MCF 10A (cell line): ENCODE measurements around the gene LRCH4. TPM values are rescaled to one million over a fixed set of nuclear protein-coding genes. Genes with fewer than 3 reads are reported as not detected.
"Not testable (repeated sequence)": the region's sequence is repeated elsewhere in the genome, so short reads cannot be mapped to it uniquely, and the experiment has no call there.

Experiments
- BruUV-seq: library from RNA; stranded (reverse); fragments of 400-500 nt; replicated peaks from 2 replicates; lab custom pipeline; 2021; lab: Mats Ljungman, UMichigan
- CTCF ChIA-PET: fragments of 300-600 bp; sonication (Branson Sonifier 250); formaldehyde crosslinking; extraction: SDS; loops from one replicate; lab custom pipeline; 2021; ENCODE audit warnings: antibody characterized with exemption, inconsistent platforms; lab: Yijun Ruan, JAX
- POLR2A ChIA-PET: fragments of 300-600, 350-650 bp; sonication (Branson Sonifier 250); formaldehyde crosslinking; extraction: SDS; loops from one replicate; lab custom pipeline; 2020; ENCODE audit warnings: antibody characterized with exemption, inconsistent platforms; lab: Yijun Ruan, JAX
- DNase-seq: peaks from one replicate; pipeline ENCODE4 v3.0.0-alpha.2; 2018; ENCODE audit not compliant: unreplicated experiment
- H3K27ac Mint-ChIP-seq: one replicate; pipeline ENCODE4 v1.8.0; 2022; ENCODE audit warnings: mild to moderate bottlenecking, low read depth, mixed read lengths; ENCODE audit not compliant: unreplicated experiment
- H3K27me3 Mint-ChIP-seq: one replicate; pipeline ENCODE4 v1.8.0; 2022; ENCODE audit warnings: mixed read lengths; ENCODE audit not compliant: insufficient read depth, unreplicated experiment
- H3K36me3 Mint-ChIP-seq: one replicate; pipeline ENCODE4 v1.8.0; 2022; ENCODE audit warnings: mild to moderate bottlenecking, moderate library complexity, mixed read lengths; ENCODE audit not compliant: insufficient read depth, unreplicated experiment
- H3K4me1 Mint-ChIP-seq: one replicate; pipeline ENCODE4 v1.8.0; 2022; ENCODE audit warnings: mixed read lengths; ENCODE audit not compliant: insufficient read depth, unreplicated experiment
- H3K4me3 Mint-ChIP-seq: one replicate; pipeline ENCODE4 v1.8.0; 2022; ENCODE audit warnings: mild to moderate bottlenecking, moderate library complexity, mixed read lengths; ENCODE audit not compliant: unreplicated experiment
- H3K9me3 Mint-ChIP-seq: one replicate; pipeline ENCODE4 v1.8.0; 2022; ENCODE audit warnings: mixed read lengths; ENCODE audit not compliant: unreplicated experiment
- intact Hi-C: fragments of 100-400 bp; cut with micrococcal nuclease; formaldehyde crosslinking; loops from 2 replicates; pipeline ENCODE4 v1.14.1; 2022
- total RNA-seq: library from RNA; stranded (reverse); gene quantifications from 2 replicates; pipeline ENCODE4 v1.2.3, GENCODE V29; 2022
- TF ChIP-seq, protein P1 (sequence below): fragments of 200-600 bp; IDR thresholded peaks from one replicate; pipeline ENCODE4 v1.8.0; 2022; ENCODE audit warnings: antibody characterized with exemption, mild to moderate bottlenecking; ENCODE audit not compliant: unreplicated experiment

Gene LRCH4
- total RNA-seq, 1 experiment from 2014 or later, result 22.3 TPM

- TF ChIP-seq, protein P1, sequence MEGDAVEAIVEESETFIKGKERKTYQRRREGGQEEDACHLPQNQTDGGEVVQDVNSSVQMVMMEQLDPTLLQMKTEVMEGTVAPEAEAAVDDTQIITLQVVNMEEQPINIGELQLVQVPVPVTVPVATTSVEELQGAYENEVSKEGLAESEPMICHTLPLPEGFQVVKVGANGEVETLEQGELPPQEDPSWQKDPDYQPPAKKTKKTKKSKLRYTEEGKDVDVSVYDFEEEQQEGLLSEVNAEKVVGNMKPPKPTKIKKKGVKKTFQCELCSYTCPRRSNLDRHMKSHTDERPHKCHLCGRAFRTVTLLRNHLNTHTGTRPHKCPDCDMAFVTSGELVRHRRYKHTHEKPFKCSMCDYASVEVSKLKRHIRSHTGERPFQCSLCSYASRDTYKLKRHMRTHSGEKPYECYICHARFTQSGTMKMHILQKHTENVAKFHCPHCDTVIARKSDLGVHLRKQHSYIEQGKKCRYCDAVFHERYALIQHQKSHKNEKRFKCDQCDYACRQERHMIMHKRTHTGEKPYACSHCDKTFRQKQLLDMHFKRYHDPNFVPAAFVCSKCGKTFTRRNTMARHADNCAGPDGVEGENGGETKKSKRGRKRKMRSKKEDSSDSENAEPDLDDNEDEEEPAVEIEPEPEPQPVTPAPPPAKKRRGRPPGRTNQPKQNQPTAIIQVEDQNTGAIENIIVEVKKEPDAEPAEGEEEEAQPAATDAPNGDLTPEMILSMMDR, result no peak
- H3K36me3 Mint-ChIP-seq, result no peaks in the 10 kb centered on the region
- H3K4me3 Mint-ChIP-seq, result peak overlapping the region; percentile 81
- intact Hi-C loops, result no loop called here
- CTCF ChIA-PET, result interaction anchor here (0.5 to 1.5 kb wide), 4 partner anchors 22 to 194 kb away, joined by 3 to 5 read pairs (median 4); no protein-coding TSS in a partner anchor
- BruUV-seq, result TSS peak; percentile 97
- no peak for DNase-seq
- POLR2A ChIA-PET, result interaction anchor here (0.6 to 2.6 kb wide), 13 partner anchors 11 to 1129 kb away, joined by 3 to 20 read pairs (median 4); partner anchors contain the start of genes FBXO24, LRCH4, MEPCE and POP7
- H3K27ac Mint-ChIP-seq, result peak overlapping the region; percentile 36
- no peaks in the 10 kb centered on the region for H3K27me3 Mint-ChIP-seq
- peaks cover 28% of the 10 kb centered on the region for H3K4me1 Mint-ChIP-seq
- H3K9me3 Mint-ChIP-seq, result no peaks in the 10 kb centered on the region
Measured at GRCh38 chr7:100538348-100538653, 47.6 kb downstream of the LRCH4 start.

- H3K27ac Mint-ChIP-seq, POLR2A ChIA-PET, intact Hi-C loops, BruUV-seq, H3K9me3 Mint-ChIP-seq, H3K4me3 Mint-ChIP-seq, DNase-seq, H3K36me3 Mint-ChIP-seq, H3K27me3 Mint-ChIP-seq: not testable (repeated sequence)
- CTCF ChIA-PET, result interaction anchor here (1.1 to 1.2 kb wide), 2 partner anchors 9 to 41 kb away, joined by 3 to 7 read pairs; no protein-coding TSS in a partner anchor
- peaks cover 22% of the 10 kb centered on the region for H3K4me1 Mint-ChIP-seq
Measured at GRCh38 chr7:100536695-100537094, 49.2 kb downstream of the LRCH4 start.

DNA sequence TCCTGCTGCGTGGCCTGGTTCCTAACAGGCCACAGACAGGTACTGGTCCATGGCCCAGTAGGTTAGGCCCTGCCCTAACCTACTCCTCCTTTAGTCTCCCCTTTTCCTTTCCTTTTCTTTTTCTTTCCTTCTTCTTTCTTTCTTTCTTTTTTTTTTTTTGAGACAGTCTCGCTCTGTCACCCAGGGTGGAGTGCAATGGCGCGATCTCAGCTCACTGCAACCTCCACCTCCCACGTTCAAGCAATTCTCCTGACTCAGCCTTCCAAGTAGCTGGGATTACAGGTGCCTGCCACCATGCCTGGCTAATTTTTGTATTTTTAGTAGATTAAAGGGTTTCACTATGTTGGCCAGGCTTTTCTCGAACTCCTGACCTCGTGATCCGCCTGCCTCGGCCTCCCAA lies 49.9 kb downstream of the LRCH4 start:
- DNase-seq, intact Hi-C loops, H3K4me3 Mint-ChIP-seq, H3K27ac Mint-ChIP-seq, H3K9me3 Mint-ChIP-seq, H3K36me3 Mint-ChIP-seq, H3K27me3 Mint-ChIP-seq, BruUV-seq: not testable (repeated sequence)
- H3K4me1 Mint-ChIP-seq, result peaks cover 16% of the 10 kb centered on the region
- POLR2A ChIA-PET, result interaction anchor here (1.4 kb wide), 1 partner anchor 50 kb away, joined by 4 read pairs; the partner anchor contains the start of genes FBXO24 and LRCH4
- CTCF ChIA-PET, result interaction anchor here (0.5 to 1.2 kb wide), 4 partner anchors 10 to 89 kb away, joined by 3 to 7 read pairs (median 3); no protein-coding TSS in a partner anchor

DNA sequence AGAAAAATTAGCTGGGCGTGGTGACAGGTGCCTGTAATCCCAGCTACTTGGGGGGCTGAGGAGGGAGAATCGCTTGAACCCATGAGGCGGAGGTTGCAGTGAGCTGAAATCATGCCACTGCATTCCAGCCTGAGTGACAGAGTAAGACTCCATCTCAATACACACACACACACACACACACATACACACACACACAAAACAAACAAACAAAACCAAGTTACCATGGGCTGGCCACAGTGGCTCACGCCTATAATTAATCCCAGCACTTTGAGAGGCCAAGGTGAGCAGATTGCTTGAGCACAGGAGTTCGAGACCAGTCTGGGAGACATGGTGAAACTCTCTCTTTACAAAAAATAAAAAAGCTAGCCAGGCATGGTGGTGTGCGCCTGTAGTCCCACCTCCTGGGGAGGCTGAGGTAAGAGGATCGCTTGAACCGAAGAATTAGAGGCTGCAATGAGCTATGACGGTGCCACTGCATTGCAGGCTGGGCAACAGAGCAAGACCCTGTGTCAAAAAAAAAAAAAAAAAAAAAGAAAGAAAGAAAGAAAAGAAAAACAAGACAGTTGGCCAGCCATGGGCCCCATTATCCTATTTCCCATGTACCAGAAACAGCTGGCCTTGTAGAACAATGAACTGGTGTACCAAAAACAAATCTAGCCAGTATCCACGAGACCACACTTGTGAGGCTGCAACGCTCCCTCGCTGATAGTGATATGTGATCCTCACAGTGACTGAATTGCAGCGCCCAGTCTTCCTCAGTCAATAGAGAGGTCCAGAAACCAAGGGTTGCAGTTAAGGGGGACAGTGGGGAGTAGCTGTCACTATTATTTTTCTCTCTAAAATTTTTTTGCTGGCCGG lies 53.5 kb downstream of the LRCH4 start:
- POLR2A ChIA-PET, result no interaction called here
- intact Hi-C loops, result no loop called here
- Mint-ChIP-seq H3K27me3 (no peaks in the 10 kb centered on the region), H3K36me3 (no peaks in the 10 kb centered on the region), H3K4me3 (no peak overlapping the region), H3K27ac (no peak overlapping the region), H3K9me3 (no peaks in the 10 kb centered on the region), H3K4me1 (no peaks in the 10 kb centered on the region)
- TF ChIP-seq, protein P1, result no peak
- CTCF ChIA-PET, result interaction anchor here (0.7 kb wide), 1 partner anchor 660 kb away, joined by 6 read pairs; no protein-coding TSS in a partner anchor
- no TSS peak for BruUV-seq
- DNase-seq, result no peak

DNA sequence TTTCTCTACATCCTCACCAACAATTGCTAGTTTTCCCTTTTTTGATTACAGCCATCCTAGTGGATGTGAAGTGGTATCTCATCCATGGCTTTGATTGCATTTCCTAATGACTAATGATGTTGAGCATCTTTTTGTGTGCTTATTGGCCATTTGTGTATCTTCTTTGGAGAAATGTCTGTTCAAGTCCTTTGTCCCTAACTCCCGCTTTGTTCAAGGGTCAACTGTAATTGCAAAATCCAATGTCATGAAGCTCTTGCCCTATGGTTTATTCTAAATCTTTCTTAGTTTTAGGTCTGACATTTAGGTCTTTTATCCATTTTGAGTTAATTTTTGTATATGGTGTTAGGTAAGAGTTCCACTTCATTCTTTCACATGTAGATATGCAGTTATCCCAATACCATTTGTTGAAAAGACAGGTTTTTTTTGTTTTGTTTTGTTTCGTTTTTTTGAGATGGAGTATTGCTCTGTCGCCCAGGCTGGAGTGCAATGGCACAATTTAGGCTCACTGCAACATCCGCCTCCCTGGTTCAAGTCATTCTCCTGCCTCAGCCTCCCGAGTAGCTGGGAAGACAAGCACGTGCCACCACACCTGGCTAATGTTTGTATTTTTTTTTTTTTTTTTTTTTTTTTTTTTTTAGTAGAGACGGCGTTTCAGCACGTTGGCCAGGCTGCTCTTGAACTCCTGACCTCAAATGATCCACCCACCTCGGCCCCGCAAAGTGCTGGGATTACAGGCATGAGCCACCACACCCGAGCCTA lies 57.6 kb downstream of the LRCH4 start:
- DNase-seq, H3K36me3 Mint-ChIP-seq, H3K27ac Mint-ChIP-seq, BruUV-seq, intact Hi-C loops, H3K4me3 Mint-ChIP-seq, H3K9me3 Mint-ChIP-seq, H3K4me1 Mint-ChIP-seq, H3K27me3 Mint-ChIP-seq: not testable (repeated sequence)
- ChIA-PET CTCF (interaction anchor here (0.6 to 0.8 kb wide), 3 partner anchors 8 to 59 kb away, joined by 3 to 4 read pairs (median 3); no protein-coding TSS in a partner anchor), POLR2A (interaction anchor here (0.8 kb wide), 1 partner anchor 58 kb away, joined by 3 read pairs; the partner anchor contains the start of gene FBXO24)
